Measurements from ENCODE around the gene LCAT. TPM values are rescaled to one million over a fixed set of nuclear protein-coding genes. Genes with fewer than 3 reads are reported as not detected.

The LCAT gene
- total RNA-seq, 2 donors from 2014 or later = 12.3 to 20.1 TPM

DNA sequence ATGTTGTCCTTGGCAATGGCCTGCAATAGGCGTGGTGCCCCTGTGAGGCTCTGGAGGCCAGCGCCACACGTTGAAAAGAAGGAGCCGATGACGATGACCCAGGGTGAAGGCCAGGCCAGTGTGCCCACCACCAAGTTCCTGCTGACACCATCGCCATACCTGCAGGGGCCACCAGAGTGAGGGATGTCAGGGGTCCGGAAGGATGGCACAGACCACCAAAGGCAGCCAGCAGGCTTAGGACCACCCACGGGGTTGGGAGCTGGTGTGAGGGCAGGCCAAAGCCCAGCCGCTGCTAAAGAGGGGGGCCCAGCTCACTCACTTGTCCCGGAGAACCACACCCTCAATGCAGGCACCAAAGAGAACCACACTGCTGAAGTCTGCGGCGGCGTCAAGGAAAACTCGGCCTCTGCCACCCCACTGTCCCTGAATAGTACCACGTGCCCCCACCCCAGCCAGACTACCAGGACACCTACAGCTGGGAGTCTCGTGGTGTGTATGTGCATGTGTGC lies 6.5 kb upstream of the LCAT start:
- H3K27ac Mint-ChIP-seq = no peak overlapping the region
- ATAC-seq (replicated peaks in 1 of 2) (no peak), DNase-seq (no peak)
- H3K27me3 Mint-ChIP-seq (ENCODE audit: low read depth) = no peaks in the 10 kb centered on the region
- no peaks in the 10 kb centered on the region for H3K4me1 Mint-ChIP-seq (ENCODE audit: low read depth)
- H3K4me3 Mint-ChIP-seq = no peak overlapping the region
- no peaks in the 10 kb centered on the region for H3K9me3 Mint-ChIP-seq
- no peaks in the 10 kb centered on the region for H3K36me3 Mint-ChIP-seq (ENCODE audit: insufficient read depth in 2 of 2)

GRCh38 chr16:67949645-67950044 lies 5.7 kb upstream of the LCAT start:
- Mint-ChIP-seq H3K4me3 (no peak overlapping the region), H3K4me1 (ENCODE audit: low read depth) (no peaks in the 10 kb centered on the region), H3K27me3 (ENCODE audit: low read depth) (no peaks in the 10 kb centered on the region), H3K9me3 (no peaks in the 10 kb centered on the region), H3K36me3 (ENCODE audit: insufficient read depth in 2 of 2) (no peaks in the 10 kb centered on the region), H3K27ac (no peak overlapping the region)
- DNase-seq (no peak), ATAC-seq (replicated peaks in 1 of 2) (no peak)

DNA sequence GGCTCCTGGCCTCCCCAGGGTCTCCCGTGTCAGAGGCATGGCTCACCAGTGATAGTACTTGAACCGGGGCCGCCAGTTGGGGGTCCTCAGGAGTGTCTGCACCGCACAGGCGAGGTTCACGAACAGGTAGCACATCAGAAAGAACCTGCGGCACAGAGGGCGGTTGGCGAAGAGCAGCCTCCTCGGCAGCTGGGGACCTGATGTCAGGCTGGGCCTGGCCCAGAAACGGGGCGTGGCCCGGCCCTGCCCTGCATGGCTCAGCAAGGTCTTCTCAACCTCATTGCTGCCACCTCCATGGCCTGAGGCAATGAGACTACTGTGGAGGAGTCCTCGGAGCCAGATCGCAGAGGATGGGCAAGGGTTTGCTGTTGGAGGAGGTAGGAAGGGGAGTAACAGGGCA lies 4.1 kb upstream of the LCAT start:
- Mint-ChIP-seq H3K9me3 (no peaks in the 10 kb centered on the region), H3K36me3 (ENCODE audit: insufficient read depth in 2 of 2) (no peaks in the 10 kb centered on the region), H3K4me1 (ENCODE audit: low read depth) (no peaks in the 10 kb centered on the region), H3K27me3 (ENCODE audit: low read depth) (no peaks in the 10 kb centered on the region), H3K4me3 (no peak overlapping the region), H3K27ac (no peak overlapping the region)
- no peak for DNase-seq
- ATAC-seq (replicated peaks in 1 of 2) = no peak

DNA sequence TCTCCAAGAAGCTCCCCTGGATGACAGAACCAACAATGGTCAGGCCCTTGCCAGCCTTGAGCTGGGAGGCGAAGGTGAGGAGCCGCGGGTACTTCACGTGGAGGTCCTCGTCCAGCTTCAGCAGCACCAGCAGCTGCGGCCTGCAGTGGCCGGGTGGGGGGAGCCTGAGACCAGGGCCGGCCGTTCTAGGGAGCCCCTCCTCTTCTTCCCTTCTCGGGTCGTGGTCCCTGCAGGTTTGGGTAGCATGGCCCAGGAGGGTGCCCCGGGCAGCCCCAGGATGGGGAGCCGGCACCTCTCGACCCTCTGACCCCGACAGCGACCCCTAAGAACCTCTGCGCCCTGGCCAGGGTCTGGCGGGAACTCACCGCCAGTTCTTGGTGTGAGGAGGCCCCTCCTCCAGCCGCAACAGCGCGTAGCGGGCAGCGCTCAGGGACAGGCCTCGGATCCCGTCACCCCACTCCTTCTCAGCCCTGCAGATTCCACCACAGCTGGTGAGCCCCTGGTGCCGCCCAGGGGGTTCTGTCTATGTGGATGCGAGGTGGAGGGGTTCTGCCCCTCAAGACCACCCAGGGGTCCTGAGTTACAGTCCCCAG lies 3.1 kb upstream of the LCAT start:
- DNase-seq (no peak), ATAC-seq (replicated peaks in 1 of 2) (no peak)
- Mint-ChIP-seq H3K4me1 (ENCODE audit: low read depth) (peaks cover 3% of the 10 kb centered on the region), H3K9me3 (no peaks in the 10 kb centered on the region), H3K36me3 (ENCODE audit: insufficient read depth in 2 of 2) (no peaks in the 10 kb centered on the region), H3K27me3 (ENCODE audit: low read depth) (no peaks in the 10 kb centered on the region), H3K27ac (no peak overlapping the region), H3K4me3 (no peak overlapping the region)

- Mint-ChIP-seq H3K27ac (no peak overlapping the region), H3K4me1 (ENCODE audit: low read depth) (peaks cover 5% of the 10 kb centered on the region), H3K4me3 (no peak overlapping the region), H3K36me3 (ENCODE audit: insufficient read depth in 2 of 2) (no peaks in the 10 kb centered on the region), H3K9me3 (no peaks in the 10 kb centered on the region), H3K27me3 (ENCODE audit: low read depth) (no peaks in the 10 kb centered on the region)
- DNase-seq (no peak), ATAC-seq (replicated peaks in 1 of 2) (no peak)
These were observed 2.2 kb upstream of the LCAT start for GRCh38 chr16:67946128-67946569.

GRCh38 chr16:67945392-67945933 lies 1.5 kb upstream of the LCAT start:
- Mint-ChIP-seq H3K4me3 (no peak overlapping the region), H3K36me3 (ENCODE audit: insufficient read depth in 2 of 2) (no peaks in the 10 kb centered on the region), H3K9me3 (no peaks in the 10 kb centered on the region), H3K27ac (no peak overlapping the region), H3K4me1 (ENCODE audit: low read depth) (peaks cover 7% of the 10 kb centered on the region), H3K27me3 (ENCODE audit: low read depth) (no peaks in the 10 kb centered on the region)
- ATAC-seq (replicated peaks in 1 of 2) = no peak
- no peak for DNase-seq

- DNase-seq (no peak), ATAC-seq (replicated peaks in 1 of 2) (no peak)
- Mint-ChIP-seq H3K27me3 (ENCODE audit: low read depth) (no peaks in the 10 kb centered on the region), H3K9me3 (no peaks in the 10 kb centered on the region), H3K4me1 (ENCODE audit: low read depth) (peaks cover 13% of the 10 kb centered on the region), H3K4me3 (no peak overlapping the region), H3K36me3 (ENCODE audit: insufficient read depth in 2 of 2) (no peaks in the 10 kb centered on the region), H3K27ac (no peak overlapping the region)
These were observed 921 bp upstream of the LCAT start for GRCh38 chr16:67944690-67945391.

DNA sequence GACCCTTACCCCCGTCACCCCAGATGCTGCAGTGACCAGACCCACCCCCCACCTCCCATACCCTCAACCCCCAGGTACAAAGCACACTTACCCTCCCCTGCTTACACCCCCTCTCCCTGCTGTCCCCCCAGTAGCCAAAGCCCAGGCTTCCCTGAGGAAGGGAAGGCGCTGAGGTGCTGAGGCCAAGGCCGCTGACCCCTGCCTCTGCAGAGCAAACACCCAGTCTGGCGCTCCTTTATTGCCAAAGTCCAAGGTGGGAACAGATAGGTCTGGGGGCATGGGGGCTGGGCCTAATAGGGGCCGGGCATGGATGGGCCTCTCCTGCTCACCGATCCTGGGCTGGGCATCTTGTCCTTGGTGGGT lies 683 bp downstream of the LCAT start:
- no peak overlapping the region for H3K4me3 Mint-ChIP-seq
- DNase-seq (no peak), ATAC-seq (replicated peaks in 1 of 2) (no peak)
- H3K9me3 Mint-ChIP-seq = no peaks in the 10 kb centered on the region
- H3K27me3 Mint-ChIP-seq (ENCODE audit: low read depth) = no peaks in the 10 kb centered on the region
- H3K36me3 Mint-ChIP-seq (ENCODE audit: insufficient read depth in 2 of 2) = no peaks in the 10 kb centered on the region
- H3K4me1 Mint-ChIP-seq (ENCODE audit: low read depth) = peaks cover 23% of the 10 kb centered on the region
- no peak overlapping the region for H3K27ac Mint-ChIP-seq

GRCh38 chr16:67942510-67943255 lies 1.2 kb downstream of the LCAT start:
- no peaks in the 10 kb centered on the region for H3K27me3 Mint-ChIP-seq (ENCODE audit: low read depth)
- ATAC-seq (replicated peaks in 1 of 2) (peak in 1 of 2 donors; percentile 2), DNase-seq (no peak)
- no peaks in the 10 kb centered on the region for H3K36me3 Mint-ChIP-seq (ENCODE audit: insufficient read depth in 2 of 2)
- no peak overlapping the region for H3K27ac Mint-ChIP-seq
- H3K9me3 Mint-ChIP-seq = no peaks in the 10 kb centered on the region
- peaks cover 26% of the 10 kb centered on the region for H3K4me1 Mint-ChIP-seq (ENCODE audit: low read depth)
- no peak overlapping the region for H3K4me3 Mint-ChIP-seq

DNA sequence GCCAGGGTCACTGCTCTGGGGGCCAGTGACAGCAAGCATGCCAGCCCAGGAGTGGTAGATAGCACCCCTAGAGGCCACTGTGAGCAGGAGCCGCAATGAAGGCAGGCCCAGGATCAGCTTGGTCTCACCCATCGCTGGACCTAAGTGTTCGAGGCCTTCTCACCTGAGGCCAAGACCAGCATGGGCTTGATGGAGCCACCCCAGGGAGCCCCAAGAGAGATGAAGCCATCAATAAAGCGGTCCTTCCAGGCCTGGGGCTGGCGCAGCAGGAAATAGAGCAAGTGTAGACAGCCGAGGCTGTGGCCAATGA lies 1.8 kb downstream of the LCAT start:
- no peak overlapping the region for H3K27ac Mint-ChIP-seq
- no peaks in the 10 kb centered on the region for H3K9me3 Mint-ChIP-seq

DNA sequence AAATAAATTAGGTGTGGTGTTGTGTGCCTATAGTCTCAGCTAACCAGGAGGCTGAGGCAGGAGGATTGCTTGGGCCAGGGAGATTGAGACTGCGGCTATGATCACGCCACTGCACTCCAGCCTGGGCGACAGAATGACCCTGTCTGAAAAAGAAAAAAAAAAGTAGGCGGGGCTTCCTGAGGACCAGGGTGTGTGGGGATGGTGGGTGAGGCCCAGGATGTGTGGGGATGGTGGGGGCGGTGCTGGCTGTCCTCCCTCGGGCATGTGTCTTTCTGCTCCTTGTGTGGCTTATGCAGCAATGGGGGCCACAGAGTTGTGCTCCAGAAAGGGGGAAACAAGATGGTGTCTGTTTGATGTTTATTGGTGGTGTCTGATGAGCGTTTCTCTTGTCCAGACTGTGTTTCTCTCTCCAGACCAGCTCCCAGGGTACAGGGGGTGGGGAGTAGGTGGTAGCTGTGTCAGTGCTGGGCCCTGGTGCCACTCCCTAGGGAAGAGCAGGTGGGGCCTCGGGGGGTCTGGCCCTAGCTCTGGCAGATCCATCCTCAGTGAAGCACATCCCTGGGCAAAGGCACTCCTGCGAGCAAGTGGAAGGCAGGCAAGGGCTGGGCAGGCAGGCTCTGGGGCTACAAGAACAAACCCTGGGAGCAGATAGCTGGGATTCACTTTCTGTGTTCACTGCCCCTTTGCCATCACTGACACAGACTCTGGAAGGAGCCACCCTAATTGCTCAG lies 2.3 kb downstream of the LCAT start:
- DNase-seq = no peak
- H3K9me3 Mint-ChIP-seq = no peaks in the 10 kb centered on the region
- peak overlapping the region; percentile 25 for H3K27ac Mint-ChIP-seq
- peaks cover 2 to 3% of the 10 kb centered on the region in 2 donors for H3K36me3 Mint-ChIP-seq (ENCODE audit: insufficient read depth in 2 of 2)
- no peaks in the 10 kb centered on the region for H3K27me3 Mint-ChIP-seq (ENCODE audit: low read depth)
- ATAC-seq (replicated peaks in 1 of 2) = no peak
- peaks cover 36% of the 10 kb centered on the region for H3K4me1 Mint-ChIP-seq (ENCODE audit: low read depth)
- no peak overlapping the region for H3K4me3 Mint-ChIP-seq

More for the DNA sequence above, 1.8 kb downstream of the LCAT start:
- Mint-ChIP-seq H3K4me1 (ENCODE audit: low read depth) (peaks cover 32% of the 10 kb centered on the region), H3K36me3 (ENCODE audit: insufficient read depth in 2 of 2) (no peaks in the 10 kb centered on the region), H3K27me3 (ENCODE audit: low read depth) (no peaks in the 10 kb centered on the region), H3K4me3 (no peak overlapping the region)
- peak; percentile 41 to 48 for ATAC-seq (replicated peaks in 1 of 2)
- peak; percentile 34 to 46 for DNase-seq

- Mint-ChIP-seq H3K36me3 (ENCODE audit: insufficient read depth in 2 of 2) (peaks cover 5 to 6% of the 10 kb centered on the region in 2 donors), H3K4me3 (no peak overlapping the region), H3K9me3 (no peaks in the 10 kb centered on the region), H3K27ac (peak overlapping the region; percentile 28), H3K27me3 (ENCODE audit: low read depth) (no peaks in the 10 kb centered on the region), H3K4me1 (ENCODE audit: low read depth) (peaks cover 40% of the 10 kb centered on the region)
- ATAC-seq (replicated peaks in 1 of 2) = no peak
- no peak for DNase-seq
These were observed 3.4 kb downstream of the LCAT start for GRCh38 chr16:67940446-67941089.

All from activated T-cell treated with anti-CD3 and anti-CD28 coated beads, Interleukin-2, amount 50 U/mL, for 72 hours (primary cell).